Stimulated activated CD8-positive, alpha-beta memory T cell treated with anti-CD3 and anti-CD28 coated beads, Interleukin-7, amount 100 ng/mL, for 1 hour (primary cell): ENCODE measurements around the gene DOC2A.

Experiments
- DNase-seq, 2 donors: peaks; one replicate each; pipeline ENCODE4 v3.0.0-alpha.2; 2020; ENCODE audit warnings: low read depth in 2 of 2

DOC2A gene

DNA sequence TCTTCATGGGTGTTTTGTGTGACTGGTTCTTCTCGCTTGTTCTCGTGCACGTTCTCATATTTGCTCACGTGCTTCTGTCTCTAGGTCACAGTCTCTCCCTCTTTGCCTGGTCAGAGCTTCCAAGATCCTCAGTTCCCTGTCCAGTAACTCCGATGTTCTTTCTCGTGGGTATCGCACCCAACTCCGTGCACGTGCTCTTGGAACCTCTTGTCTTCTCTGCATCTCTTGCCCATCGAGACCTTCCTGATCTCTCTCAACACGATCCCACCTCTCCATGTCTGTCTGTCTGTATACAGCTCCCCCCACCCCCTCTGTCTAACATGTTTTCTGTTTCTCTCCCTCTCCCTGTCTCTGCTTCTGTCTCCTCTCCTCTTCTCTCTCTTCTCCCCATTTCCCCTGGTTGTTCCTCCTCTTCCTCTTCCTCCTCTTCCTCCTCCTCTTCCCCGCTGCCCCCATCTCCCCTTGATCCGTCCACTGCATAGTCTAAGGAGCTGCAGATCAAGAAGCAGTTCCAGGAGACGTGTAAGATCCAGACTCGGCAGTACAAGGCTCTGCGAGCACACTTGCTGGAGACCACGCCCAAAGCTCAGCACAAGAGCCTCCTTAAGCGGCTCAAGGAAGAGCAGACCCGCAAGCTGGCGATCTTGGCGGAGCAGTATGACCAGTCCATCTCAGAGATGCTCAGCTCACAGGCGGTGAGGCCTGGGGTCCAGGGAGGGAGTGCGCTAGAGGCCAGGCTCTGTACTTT, 21.5 kb downstream of the DOC2A start:
- no peak for DNase-seq

DNA sequence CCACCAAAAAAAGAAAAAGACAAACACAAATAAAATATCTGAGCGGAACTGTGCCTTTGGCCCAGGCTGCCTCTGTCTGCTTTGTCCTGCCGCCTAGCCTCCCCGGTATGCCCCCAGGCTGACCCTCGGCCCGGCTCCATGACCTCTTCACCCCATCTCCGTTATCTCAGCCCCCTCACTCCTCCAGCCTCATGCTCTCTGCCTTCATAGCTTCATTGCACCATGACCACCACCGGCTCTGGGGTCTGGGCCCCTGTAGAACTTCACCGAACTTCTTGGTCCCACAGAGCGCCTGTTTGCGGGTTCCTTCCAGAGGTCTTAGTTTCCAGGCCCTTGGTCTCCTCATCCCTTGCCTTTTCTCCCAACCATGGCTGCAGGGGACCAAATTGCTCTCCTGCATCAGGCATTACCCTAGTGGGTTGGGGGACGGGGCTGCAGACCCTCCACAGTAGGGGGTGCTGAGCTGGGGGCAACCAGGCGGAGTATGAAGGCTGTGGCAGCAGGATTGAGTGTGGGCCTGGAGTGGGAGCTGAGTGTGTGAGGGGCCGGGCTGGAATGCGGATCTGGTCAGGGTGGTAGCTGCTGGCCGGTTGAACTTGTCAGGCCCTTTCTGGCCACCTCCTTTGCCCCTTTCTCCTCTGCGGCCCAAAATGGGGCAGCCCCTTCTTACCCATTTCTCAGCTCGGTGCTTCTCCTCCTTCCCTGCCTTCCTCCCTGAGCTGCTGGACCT, 22.3 kb downstream of the DOC2A start:
- no peak for DNase-seq

DNA sequence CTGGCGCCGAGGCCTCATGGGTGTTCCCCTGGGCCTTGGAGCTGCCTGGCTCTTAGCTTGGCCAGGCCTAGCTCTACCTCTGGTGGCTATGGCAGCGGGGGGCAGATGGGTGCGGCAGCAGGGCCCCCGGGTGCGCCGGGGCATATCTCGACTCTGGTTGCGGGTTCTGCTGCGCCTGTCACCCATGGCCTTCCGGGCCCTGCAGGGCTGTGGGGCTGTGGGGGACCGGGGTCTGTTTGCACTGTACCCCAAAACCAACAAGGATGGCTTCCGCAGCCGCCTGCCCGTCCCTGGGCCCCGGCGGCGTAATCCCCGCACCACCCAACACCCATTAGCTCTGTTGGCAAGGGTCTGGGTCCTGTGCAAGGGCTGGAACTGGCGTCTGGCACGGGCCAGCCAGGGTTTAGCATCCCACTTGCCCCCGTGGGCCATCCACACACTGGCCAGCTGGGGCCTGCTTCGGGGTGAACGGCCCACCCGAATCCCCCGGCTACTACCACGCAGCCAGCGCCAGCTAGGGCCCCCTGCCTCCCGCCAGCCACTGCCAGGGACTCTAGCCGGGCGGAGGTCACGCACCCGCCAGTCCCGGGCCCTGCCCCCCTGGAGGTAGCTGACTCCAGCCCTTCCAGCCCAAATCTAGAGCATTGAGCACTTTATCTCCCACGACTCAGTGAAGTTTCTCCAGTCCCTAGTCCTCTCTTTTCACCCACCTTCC, 23.3 kb downstream of the DOC2A start:
- DNase-seq = no peak

DNA sequence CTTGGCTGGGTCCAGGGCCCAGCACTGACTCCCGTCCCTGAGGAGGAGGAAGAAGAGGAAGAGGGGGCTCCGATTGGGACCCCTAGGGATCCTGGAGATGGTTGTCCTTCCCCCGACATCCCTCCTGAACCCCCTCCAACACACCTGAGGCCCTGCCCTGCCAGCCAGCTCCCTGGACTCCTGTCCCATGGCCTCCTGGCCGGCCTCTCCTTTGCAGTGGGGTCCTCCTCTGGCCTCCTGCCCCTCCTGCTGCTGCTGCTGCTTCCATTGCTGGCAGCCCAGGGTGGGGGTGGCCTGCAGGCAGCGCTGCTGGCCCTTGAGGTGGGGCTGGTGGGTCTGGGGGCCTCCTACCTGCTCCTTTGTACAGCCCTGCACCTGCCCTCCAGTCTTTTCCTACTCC, 23.9 kb downstream of the DOC2A start:
- DNase-seq = no peak

DNA sequence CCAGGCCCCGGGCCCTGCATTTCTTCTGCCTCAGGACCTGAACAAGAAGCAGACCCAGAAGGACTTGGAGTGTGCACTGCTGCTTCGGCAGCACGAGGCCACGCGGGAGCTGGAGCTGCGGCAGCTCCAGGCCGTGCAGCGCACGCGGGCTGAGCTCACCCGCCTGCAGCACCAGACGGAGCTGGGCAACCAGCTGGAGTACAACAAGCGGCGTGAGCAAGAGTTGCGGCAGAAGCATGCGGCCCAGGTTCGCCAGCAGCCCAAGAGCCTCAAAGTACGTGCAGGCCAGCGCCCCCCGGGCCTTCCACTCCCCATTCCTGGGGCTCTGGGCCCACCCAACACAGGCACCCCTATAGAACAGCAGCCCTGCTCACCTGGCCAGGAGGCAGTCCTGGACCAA, 24.6 kb downstream of the DOC2A start:
- DNase-seq = no peak

DNA sequence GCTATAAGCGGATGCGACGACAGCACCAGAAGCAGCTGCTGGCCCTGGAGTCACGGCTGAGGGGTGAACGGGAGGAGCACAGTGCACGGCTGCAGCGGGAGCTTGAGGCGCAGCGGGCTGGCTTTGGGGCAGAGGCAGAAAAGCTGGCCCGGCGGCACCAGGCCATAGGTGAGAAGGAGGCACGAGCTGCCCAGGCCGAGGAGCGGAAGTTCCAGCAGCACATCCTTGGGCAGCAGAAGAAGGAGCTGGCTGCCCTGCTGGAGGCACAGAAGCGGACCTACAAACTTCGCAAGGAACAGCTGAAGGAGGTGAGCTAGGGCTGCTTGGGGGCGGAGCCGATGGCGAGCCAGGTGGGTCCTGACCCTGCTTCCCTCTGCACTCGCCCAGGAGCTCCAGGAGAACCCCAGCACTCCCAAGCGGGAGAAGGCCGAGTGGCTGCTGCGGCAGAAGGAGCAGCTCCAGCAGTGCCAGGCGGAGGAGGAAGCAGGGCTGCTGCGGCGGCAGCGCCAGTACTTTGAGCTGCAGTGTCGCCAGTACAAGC, 25.5 kb downstream of the DOC2A start:
- no peak for DNase-seq

DNA sequence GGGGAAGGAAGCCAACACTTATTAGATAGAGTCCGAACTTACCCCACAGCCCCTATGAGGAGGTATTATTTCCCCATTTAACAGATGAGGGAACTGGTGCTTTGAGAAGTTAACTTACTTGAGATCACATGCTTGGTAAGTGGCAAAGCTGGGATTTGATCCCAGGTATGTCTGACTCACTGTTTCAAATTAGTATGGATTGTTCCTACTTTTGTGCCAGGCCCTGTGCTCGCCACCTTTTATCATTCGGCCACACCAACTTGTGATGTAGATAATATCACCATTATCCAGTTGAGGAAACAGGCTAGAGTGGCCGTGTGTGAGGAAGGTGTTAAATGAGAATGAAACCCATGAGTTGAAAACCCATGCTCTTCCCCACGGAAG, 26.1 kb downstream of the DOC2A start:
- DNase-seq = no peak

DNA sequence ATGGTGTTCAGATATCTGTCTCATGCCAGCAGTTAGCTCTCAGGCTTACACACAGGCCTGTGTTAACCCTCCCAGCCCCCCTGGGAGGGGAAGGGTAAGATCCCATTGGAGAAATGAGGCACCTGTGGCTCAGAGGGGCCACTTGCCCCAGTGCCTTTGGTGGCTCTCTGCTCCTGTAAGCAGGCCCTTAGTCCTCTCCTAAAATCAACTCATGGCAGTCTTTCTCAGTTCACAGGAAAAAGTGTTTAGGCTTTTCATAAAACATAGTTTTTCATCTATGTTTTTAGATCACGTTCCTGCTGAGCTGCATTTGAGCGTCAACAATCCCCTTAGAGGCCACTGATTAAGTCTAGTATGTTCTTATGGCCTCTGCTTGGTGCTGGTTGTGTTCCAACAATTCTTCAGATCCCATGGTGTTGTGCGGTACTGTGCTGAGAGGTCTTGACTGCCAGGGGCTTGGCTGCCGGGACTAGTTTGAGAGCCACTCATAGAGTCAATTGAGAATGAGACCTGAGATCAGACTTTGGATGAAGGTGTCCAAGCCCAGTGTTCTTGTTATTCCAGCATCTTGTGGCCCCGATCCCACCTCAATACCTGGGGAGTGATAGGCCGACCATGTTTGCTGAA, 26.6 kb downstream of the DOC2A start:
- no peak for DNase-seq

DNA sequence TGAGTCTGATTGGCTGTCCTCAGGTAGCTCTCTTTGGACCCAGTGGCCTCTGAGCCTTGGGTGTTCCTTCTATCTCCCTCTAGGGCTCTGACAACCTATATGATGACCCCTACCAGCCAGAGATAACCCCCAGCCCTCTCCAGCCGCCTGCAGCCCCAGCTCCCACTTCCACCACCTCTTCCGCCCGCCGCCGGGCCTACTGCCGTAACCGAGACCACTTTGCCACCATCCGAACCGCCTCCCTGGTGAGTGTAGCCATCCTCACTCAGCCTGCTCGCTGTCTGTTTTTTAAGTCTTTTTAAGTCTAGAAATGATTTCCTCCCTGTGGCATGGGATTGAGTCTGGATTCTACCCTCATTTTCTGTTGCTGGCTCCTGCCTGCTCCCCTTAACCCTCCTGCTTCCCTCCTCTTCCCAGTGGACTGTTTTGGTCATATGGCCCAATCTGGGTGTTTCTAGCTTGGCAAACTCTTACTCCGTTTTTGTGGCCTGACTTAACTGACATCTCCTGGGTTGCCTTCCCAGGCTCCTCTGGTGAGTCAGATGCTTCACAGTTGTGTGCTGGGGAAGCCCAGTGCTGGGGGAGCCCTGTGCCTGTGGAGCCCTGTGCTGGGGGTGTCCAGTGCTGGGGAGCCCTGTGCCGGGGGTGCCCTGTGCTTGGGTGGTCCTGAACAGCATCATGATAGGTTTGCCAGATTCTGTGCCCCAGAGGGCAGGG, 27.2 kb downstream of the DOC2A start:
- DNase-seq = no peak

DNA sequence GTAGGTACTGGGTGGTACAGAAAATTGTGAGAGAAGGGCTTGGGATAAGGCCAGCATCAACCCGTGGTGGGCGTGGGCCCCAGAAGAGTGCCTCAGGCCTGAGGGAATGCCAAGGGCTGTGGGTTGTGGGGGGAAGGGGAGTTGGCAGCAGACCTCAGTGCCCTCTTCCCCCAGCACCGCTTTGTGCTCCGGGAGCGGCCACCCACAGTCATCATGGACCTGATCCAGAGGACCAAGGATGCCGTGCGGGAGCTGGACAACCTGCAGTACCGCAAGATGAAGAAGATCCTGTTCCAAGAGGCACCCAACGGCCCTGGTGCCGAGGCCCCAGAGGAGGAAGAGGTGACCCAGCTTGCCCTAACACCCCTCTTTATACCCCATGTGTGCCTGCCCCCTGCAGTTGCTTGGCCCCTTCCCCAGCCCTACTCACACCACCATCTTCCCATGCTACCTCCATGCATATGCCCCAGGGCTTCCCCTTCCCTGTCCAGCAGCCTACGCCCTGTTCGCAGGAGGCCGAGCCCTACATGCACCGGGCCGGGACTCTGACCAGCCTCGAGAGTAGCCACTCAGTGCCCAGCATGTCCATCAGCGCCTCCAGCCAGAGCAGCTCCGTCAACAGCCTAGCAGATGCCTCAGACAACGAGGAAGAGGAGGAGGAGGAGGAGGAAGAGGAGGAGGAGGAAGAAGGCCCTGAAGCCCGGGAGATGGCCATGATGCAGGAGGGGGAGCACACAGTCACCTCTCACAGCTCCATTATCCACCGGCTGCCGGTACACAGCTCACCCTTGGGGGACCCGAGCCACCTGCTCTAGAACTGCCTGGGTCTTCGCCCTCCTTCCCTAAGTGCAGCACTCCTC, 28.0 kb downstream of the DOC2A start:
- no peak for DNase-seq

DNA sequence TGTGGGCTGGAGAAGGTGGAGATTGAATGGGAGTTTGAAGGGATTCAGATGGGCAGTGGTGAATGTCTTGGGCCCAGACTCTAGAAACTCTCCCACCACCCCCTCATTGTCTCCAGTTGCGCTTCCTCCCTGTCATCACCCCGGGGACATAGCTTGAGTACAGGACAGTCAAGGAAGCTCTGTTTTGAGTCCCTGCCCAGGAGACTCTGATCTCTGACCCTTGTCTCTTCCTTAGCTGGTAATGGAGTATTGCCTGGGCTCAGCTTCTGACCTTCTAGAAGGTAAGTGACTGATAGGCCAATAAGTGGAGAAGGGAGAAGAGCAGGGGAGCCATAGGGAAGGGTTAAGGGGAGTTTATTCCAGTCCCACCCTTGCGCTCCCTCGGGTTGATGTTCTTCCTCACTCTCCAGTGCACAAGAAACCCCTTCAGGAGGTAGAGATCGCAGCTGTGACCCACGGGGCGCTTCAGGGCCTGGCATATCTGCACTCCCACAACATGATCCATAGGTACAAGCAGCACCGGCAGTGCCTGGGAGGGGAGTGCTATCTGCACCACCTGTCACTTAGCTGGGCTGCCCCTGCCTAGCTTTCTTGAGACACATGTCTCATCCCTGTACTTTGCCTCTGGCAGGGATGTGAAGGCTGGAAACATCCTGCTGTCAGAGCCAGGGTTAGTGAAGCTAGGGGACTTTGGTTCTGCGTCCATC, 32.1 kb downstream of the DOC2A start:
- no peak for DNase-seq

DNA sequence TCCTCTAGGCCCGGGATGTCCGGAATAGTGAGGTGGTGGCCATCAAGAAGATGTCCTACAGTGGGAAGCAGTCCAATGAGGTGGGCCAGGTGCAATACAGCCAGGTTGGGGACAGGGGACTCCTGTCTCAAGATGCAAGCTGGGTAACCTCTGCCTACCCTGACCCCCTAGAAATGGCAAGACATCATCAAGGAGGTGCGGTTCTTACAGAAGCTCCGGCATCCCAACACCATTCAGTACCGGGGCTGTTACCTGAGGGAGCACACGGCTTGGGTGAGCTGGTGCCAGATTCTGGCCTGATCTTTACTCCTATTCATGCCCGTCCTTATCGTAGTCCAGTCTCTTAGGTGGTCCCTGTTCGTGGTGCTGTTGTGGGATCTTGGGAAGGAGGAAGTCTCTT, 32.7 kb downstream of the DOC2A start:
- no peak for DNase-seq

DNA sequence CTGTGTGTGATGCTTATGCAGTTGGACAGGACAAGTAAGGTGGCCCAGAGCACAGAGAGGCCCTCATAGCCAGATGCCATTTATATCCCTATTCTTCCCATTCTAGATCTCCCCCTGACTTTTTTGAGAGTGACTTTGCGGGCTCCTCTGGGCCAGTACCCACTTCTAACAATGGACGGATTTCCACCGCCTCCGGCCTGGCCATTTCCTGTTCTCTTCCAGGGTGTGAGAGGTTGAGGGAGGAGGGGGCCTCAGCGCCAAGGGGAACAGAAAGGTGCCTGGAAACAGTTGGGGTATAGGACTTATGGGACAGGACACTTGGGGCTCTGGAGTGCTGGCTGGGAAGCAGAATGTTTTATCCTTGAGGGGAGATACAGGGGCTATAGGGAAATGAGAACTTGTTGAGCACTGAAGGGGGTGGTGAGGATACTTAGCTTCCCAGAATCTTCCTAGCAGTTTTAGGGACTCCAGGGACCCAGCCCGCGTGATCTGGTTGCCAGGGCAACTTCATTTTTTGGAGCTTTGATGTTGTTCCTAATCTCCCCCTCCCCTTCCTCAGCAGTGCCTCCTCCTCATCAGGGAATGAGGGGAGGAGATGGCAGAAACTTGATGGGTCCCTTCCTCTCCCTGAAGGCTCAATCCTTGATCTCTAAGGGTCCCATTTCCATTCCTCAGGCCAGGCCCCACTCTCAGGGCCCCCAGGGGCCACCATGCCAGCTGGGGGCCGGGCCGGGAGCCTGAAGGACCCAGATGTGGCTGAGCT, 33.6 kb downstream of the DOC2A start:
- DNase-seq = no peak

DNA sequence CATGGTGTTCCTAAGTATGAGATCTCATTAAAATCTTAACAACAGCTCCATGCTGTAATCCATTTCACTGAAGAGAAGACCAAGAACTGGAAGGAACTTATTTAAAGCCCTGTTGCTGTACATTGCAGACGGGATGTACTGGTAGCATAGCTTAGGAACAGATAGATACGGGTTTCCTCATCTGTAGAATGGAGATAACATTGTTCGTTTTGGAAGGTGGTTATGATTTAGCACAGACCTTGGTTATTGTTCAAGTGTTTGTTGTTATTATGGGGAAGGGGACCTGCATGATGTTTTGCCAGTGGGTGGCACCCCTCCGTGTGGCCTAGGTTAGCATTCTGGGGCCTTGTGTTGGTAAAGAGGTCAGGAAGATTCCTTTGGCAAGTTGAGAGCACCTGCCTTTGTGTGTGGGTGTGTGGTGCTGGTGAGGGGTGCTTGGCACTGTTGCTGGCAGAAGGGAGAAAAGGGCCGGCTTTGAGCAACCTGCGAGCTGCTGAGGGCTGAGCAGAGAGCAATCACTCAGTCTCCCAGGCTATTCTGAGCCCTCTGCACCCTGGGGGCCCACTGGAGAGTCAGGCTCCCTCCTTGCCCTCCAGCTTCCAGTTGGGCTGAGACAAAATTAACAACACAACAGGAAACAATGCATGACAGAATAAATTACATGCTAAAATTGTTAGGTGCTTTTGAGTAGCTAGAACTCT, 34.9 kb downstream of the DOC2A start:
- no peak for DNase-seq

DNA sequence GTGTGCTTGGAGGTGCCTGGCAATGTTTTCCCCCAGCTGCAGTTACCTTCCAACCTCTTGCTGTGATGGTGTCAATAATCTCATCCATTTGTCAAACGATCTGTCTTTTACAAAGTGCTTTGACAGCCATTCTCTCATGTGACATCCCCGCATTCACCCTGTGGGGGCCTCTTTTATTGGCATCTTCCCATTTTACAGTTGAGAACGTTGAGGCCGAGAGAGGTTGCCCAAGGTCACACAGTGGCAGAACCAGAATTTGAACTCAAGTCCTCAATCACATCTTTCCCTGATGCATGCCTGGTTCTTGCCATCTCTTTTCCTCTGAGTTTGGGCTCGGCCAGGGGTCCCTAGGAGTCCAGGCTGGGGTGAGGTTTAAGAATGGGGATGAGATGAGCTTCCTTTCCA, 35.7 kb downstream of the DOC2A start:
- no peak for DNase-seq

DNA sequence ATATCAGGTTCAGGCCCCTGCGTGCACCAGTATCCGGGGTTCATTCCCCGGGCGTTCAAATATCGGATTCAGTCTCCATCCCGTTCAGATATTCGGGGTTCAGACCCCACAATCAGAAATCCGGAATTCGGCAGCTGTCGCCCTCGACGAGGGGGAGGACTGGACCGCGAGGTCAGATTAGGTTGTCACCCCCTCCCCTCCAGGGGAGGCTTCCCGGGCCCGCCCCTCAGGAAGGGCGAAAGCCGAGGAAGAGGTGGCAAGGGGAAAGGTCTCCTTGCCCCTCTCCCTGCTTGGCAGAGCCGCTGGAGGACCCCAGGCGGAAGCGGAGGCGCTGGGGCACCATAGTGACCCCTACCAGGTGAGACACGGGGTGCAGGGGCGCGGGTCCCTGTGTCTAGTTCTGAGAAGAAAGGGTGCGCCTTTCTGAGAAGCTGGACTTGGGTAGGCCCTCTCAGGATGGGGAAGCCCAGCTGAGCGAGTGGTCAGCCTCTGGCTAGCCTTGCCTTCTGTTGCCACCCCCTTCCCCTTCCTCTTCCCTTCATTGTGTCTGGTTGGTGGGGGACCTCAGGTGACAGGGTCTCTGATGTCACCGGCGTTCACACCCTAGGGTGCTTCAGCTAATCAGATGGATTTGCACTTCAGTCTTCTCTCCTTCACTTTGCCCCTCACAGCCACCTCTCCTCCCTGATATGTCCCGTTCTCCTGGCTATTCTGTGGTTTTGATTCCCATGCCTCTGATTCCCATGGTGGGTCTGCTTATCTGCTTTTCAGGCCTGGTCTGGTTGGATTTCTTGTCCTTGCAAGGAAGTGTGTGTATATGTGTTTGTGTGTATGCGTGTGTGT, 36.3 kb downstream of the DOC2A start:
- no peak for DNase-seq

DNA sequence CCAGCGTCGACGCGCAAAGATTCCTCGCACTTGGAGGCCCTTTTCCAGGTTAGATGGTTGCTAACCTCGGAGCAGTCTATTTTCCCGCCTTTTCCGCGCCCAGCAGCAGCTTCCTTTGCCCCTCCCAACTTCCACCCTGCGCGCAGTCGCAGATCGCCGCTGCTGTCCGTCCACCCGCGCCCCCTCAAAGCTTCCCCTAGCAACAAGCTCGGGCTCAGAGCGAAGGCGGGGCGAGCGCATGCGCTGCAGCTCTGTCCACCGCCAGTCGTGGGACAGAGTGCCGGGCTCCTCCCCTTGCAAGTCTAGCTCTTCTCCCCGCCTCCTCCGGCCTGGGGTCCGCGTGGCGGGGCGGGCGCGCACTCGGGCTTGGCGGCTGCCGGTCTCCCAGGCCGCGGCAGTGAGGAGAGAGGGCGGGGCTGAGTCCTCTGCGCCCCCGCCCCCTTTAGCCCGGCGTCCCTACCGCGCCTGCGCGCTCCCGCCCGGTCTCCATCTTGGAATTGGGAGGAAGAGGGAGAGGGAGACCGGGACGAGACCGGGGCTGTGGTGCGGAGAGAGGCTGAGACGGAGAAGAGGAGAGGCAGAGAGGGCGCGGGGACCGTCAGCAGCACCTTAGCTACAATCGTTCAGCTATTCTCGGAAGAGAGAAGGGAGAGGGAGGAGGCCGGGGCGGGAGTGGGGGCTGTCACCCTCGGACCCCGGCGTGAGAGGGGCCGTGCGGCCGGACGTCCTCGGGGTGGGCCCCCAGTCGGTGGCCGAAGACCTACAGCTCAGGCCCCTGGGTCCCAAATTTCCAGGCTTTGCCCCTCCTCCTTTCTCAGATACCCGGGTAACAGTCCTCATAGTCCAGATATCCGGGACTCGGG, 37.2 kb downstream of the DOC2A start, which contains the start of gene TAOK2:
Gene TAOK2, plus strand, starts transcription at position 485 of the 863 bp plus-strand sequence. CDS start 3,905 bp downstream, outside the sequence.
- peak; percentile 81 to 87 for DNase-seq
